ENCODE results near the gene PATZ1.

Gene PATZ1

GRCh38 chr22:31289344-31289743 is 56.8 kb downstream of the PATZ1 start:
- DNase-seq (ENCODE audit: low read depth in 1 of 2, low spot score in 1 of 2) = no peak
- no peak overlapping the region for H3K27ac ChIP-seq (replicated peaks)
- TF ChIP-seq REST (IDR thresholded peaks at IDR 0.05; ENCODE audit: insufficient replicate concordance, low read depth) (no peak), CTCF (IDR thresholded peaks at IDR 0.05; ENCODE audit: insufficient read depth, low read length) (no peak), GABPA (IDR thresholded peaks at IDR 0.05; ENCODE audit: low read depth) (no peak), SPI1 (IDR thresholded peaks at IDR 0.05; ENCODE audit: borderline replicate concordance, low read depth) (no peak), POLR2AphosphoS5 (IDR thresholded peaks at IDR 0.05; ENCODE audit: low read depth) (no peak)

GRCh38 chr22:31288496-31289240 is 57.5 kb downstream of the PATZ1 start:
- DNase-seq (ENCODE audit: low read depth in 1 of 2, low spot score in 1 of 2) = peak in 1 of 2 experiments; percentile 48
- no peaks in the 10 kb centered on the region for H3K27me3 ChIP-seq (ENCODE audit: insufficient read depth, poor library complexity, severe bottlenecking)
- H3K27ac ChIP-seq (replicated peaks) = peak overlapping the region; percentile 38; the same call in 1 of the 2 replicates
- TF ChIP-seq CTCF (IDR thresholded peaks at IDR 0.05; ENCODE audit: insufficient read depth, low read length) (no peak), SPI1 (IDR thresholded peaks at IDR 0.05; ENCODE audit: borderline replicate concordance, low read depth) (peak; percentile 51; the same call in 1 of the 2 replicates)
- no peak overlapping the region for H3K4me3 ChIP-seq (replicated peaks; ENCODE audit: insufficient read depth, low read length)

More at GRCh38 chr22:31289344-31289743, 56.8 kb downstream of the PATZ1 start:
- Histone ChIP-seq H3K4me3 (replicated peaks; ENCODE audit: insufficient read depth, low read length) (no peak overlapping the region), H3K27me3 (ENCODE audit: insufficient read depth, poor library complexity, severe bottlenecking) (no peaks in the 10 kb centered on the region)

GRCh38 chr22:31287818-31288495 is 58.2 kb downstream of the PATZ1 start:
- TF ChIP-seq GABPA (IDR thresholded peaks at IDR 0.05; ENCODE audit: low read depth) (no peak), SPI1 (IDR thresholded peaks at IDR 0.05; ENCODE audit: borderline replicate concordance, low read depth) (no peak), REST (IDR thresholded peaks at IDR 0.05; ENCODE audit: insufficient replicate concordance, low read depth) (no peak), CTCF (IDR thresholded peaks at IDR 0.05; ENCODE audit: insufficient read depth, low read length) (no peak), POLR2AphosphoS5 (IDR thresholded peaks at IDR 0.05; ENCODE audit: low read depth) (no peak)
- DNase-seq (ENCODE audit: low read depth in 1 of 2, low spot score in 1 of 2) = no peak

More at GRCh38 chr22:31287818-31288495, 58.2 kb downstream of the PATZ1 start:
- no peaks in the 10 kb centered on the region for H3K27me3 ChIP-seq (ENCODE audit: insufficient read depth, poor library complexity, severe bottlenecking)
- no peak overlapping the region for H3K4me3 ChIP-seq (replicated peaks; ENCODE audit: insufficient read depth, low read length)
- H3K27ac ChIP-seq (replicated peaks) = no peak overlapping the region

Measured in HL-60 (cell line).